ENCODE data around the gene ZNF594.
"Not testable (repeated sequence)": the region's sequence is repeated elsewhere in the genome, so short reads cannot be mapped to it uniquely, and the experiment has no call there.

Gene ZNF594

GRCh38 chr17:5135726-5136579 lies 55.7 kb downstream of the ZNF594 start:
- no peak for TF ChIP-seq CTCF (IDR thresholded peaks at IDR 0.05; ENCODE audit: low read depth, low read length)
- H3K4me3 ChIP-seq (ENCODE audit: low read depth, low read length): no peak overlapping the region

- not testable (repeated sequence) for H3K4me3 ChIP-seq (ENCODE audit: low read depth, low read length)
These were observed 56.4 kb downstream of the ZNF594 start for GRCh38 chr17:5135131-5135712.

- H3K4me3 ChIP-seq (ENCODE audit: low read depth, low read length): not testable (repeated sequence)
These were observed 57.1 kb downstream of the ZNF594 start for GRCh38 chr17:5134571-5134970.

DNA sequence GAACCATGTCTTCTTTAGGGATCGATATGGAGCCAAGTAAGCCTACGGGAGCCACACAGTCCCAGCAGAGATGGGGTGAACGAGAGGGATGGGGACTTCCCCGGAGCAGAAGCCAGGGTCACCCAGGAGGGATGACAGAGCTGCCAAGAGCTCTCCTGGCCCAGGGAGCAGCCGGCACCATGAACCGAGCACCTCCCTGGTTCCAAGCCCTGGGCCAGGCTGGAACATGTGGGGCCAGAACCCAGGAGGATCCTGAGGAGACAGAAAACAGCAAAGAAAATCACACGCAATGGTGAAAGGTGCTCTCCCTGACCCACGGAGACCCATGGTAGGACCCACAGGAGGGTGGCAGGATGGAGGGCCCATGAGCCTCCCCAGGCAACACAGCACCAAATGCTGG lies 57.7 kb downstream of the ZNF594 start:
- H3K4me3 ChIP-seq (ENCODE audit: low read depth, low read length): not testable (repeated sequence)

GRCh38 chr17:5133311-5133710 lies 58.4 kb downstream of the ZNF594 start:
- no peak for TF ChIP-seq CTCF (IDR thresholded peaks at IDR 0.05; ENCODE audit: low read depth, low read length)
- no peak overlapping the region for H3K4me3 ChIP-seq (ENCODE audit: low read depth, low read length)

GRCh38 chr17:5132503-5133225 lies 59.0 kb downstream of the ZNF594 start:
- not testable (repeated sequence) for H3K4me3 ChIP-seq (ENCODE audit: low read depth, low read length)

DNA sequence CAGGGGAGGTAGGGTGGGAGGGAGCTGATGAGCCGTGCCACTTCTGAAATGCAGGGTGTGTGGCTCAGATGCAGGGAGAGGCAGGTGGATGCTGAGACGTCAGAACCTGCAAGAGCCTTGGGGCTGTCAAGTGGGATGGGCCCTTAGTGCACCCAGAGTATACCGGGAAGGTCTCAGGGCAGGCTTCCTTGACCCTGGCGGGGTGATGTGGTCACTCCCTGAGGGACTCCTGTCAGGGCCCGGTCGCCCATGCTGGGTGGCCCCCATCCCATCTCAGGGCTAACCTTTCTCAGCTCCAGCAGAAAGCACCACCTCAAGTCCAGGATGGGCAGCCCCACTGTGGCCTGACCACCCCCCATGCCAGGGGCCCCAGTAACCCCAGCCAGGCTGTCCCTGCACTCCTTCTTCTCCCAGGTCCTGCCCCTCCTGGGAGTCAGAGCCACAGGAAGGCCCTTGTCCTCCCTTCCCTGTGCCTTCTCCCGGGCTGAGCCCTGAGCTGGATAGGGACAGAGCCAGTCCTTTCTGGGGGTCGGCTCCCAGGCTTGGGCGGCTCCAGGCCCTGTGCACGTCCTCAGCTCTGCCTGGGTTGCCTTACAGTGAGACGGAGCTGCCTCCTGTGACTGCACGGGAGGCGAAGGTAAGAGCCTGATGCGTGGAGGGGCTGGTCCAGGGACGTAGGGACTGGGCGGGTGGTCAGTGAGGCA lies 59.7 kb downstream of the ZNF594 start:
- H3K4me3 ChIP-seq (ENCODE audit: low read depth, low read length): not testable (repeated sequence)

DNA sequence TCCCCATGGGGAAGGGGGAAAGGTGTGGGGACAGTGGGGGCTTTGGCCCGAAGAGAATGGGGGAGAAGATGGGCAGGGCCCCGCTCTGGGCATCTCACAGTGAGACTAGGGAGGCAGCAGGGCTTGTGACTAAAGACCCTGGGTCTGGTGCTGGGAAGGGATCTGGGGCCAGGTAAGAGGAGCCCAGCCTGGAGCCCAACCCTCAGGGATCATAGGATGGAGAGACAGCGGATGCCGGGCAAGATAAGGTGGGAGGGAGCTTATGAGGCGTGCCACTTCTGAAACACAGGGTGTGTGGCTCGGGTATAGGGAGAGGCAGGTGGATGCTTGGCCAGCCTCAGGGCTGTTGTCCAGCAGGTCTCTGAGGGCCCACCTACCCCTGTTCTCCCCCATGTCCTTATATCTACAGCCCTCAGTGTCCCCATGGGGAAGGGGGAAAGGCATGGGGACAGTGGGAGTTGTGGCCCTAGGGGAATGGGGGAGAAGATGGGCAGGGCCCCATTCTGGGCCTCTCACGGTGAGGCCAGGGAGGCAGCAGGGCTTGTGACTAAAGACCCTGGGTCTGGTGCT lies 60.4 kb downstream of the ZNF594 start:
- no peak for TF ChIP-seq CTCF (IDR thresholded peaks at IDR 0.05; ENCODE audit: low read depth, low read length)
- H3K4me3 ChIP-seq (ENCODE audit: low read depth, low read length): no peak overlapping the region

- not testable (repeated sequence) for H3K4me3 ChIP-seq (ENCODE audit: low read depth, low read length)
These were observed 61.0 kb downstream of the ZNF594 start for GRCh38 chr17:5130687-5131086.

- not testable (repeated sequence) for H3K4me3 ChIP-seq (ENCODE audit: low read depth, low read length)
These were observed 61.4 kb downstream of the ZNF594 start for GRCh38 chr17:5130261-5130660.

DNA sequence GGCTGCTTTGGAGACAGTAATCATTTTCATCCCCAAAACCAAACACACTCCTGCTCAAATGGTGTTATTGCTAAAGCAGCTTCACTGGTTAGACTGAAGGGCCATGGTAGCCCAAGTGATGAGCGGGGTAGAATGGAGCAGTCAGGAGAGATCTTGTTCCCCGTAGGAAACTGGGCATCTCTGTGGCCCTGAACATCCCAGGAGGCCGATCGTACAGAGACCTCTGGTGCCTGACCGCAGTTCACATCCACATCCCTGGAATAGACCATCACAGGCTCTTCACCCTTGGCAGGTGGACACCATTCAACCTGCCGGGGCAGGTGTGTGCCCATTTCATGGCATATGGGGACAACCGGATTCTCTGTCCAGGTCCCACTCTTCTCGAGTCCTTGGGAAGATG lies 61.9 kb downstream of the ZNF594 start:
- H3K4me3 ChIP-seq (ENCODE audit: low read depth, low read length): not testable (repeated sequence)
